WTC11 (cell line): ENCODE results near the gene AKAP3. TPM values are rescaled to one million over a fixed set of nuclear protein-coding genes. Genes with fewer than 3 reads are reported as not detected.
A peak's percentile ranks its signal among the peaks of the same experiment; 100 is the strongest.

Source experiments
- ATAC-seq: fragments of 200-7000 bp; cut with Tn5 transposase; 2 replicates; pipeline ENCODE4 v1.10.0; 2021; ENCODE audit warnings: mild to moderate bottlenecking, moderate library complexity
- CTCF ChIA-PET: fragments of 300-600 bp; sonication (Branson Sonifier 250); formaldehyde crosslinking; loops from one replicate; lab custom pipeline; 2021; ENCODE audit warnings: antibody characterized with exemption; lab: Charles Lee
- POLR2A ChIA-PET: fragments of 350-600 bp; sonication (Branson Sonifier 250); formaldehyde crosslinking; loops from one replicate; lab custom pipeline; 2021; ENCODE audit warnings: antibody characterized with exemption; lab: Charles Lee
- DNase-seq: peaks from one replicate; pipeline ENCODE4 v3.0.0; 2021; ENCODE audit warnings: low spot score
- H3K27ac Mint-ChIP-seq: 2 replicates; pipeline ENCODE4 v1.8.0; 2021; ENCODE audit warnings: mixed read lengths
- H3K27me3 Mint-ChIP-seq: 2 replicates; pipeline ENCODE4 v1.8.0; 2021; ENCODE audit warnings: low read depth, mild to moderate bottlenecking, moderate library complexity, mixed read lengths
- H3K36me3 Mint-ChIP-seq: 2 replicates; pipeline ENCODE4 v1.8.0; 2021; ENCODE audit warnings: mixed read lengths
- H3K4me1 Mint-ChIP-seq: 2 replicates; pipeline ENCODE4 v1.8.0; 2022; ENCODE audit warnings: mixed read lengths
- H3K4me3 Mint-ChIP-seq: 2 replicates; pipeline ENCODE4 v1.8.0; 2021; ENCODE audit warnings: mild to moderate bottlenecking, moderate library complexity, mixed read lengths
- H3K9me3 Mint-ChIP-seq: 2 replicates; pipeline ENCODE4 v1.8.0; 2021; ENCODE audit warnings: mixed read lengths
- AR ChIP-seq: fragments of 250-450 bp; sonication (Bioruptor Pico); IDR thresholded peaks from 2 replicates; pipeline ENCODE4 v1.9.0; 2021; ENCODE audit warnings: mild to moderate bottlenecking
- ATF1 ChIP-seq: sonication (generic); formaldehyde crosslinking; IDR thresholded peaks from 2 replicates; pipeline ENCODE4 v1.8.1; 2023; ENCODE audit warnings: mild to moderate bottlenecking, moderate library complexity, missing genetic modification reagents
- ATF3 ChIP-seq: sonication (generic); formaldehyde crosslinking; conservative IDR thresholded peaks from 2 replicates; pipeline ENCODE4 v1.8.1; 2022; ENCODE audit warnings: mild to moderate bottlenecking, missing genetic modification reagents
- CREB1 ChIP-seq: sonication (generic); formaldehyde crosslinking; IDR thresholded peaks from 2 replicates; pipeline ENCODE4 v1.8.0; 2023; ENCODE audit warnings: mild to moderate bottlenecking, missing genetic modification reagents
- CREM ChIP-seq: sonication (generic); formaldehyde crosslinking; IDR thresholded peaks from 2 replicates; pipeline ENCODE4 v1.8.1; 2022; ENCODE audit warnings: mild to moderate bottlenecking, missing genetic modification reagents, moderate library complexity
- CTCF ChIP-seq: fragments of 200-600 bp; IDR thresholded peaks from 2 replicates; pipeline ENCODE4 v1.8.0; 2022; ENCODE audit warnings: antibody characterized with exemption
- E2F5 ChIP-seq: sonication (generic); formaldehyde crosslinking; IDR thresholded peaks from 2 replicates; pipeline ENCODE4 v1.8.1; 2022; ENCODE audit warnings: mild to moderate bottlenecking, moderate library complexity, missing genetic modification reagents
- FOXK1 ChIP-seq: sonication (generic); formaldehyde crosslinking; IDR thresholded peaks from 2 replicates; pipeline ENCODE4 v1.8.0; 2022; ENCODE audit warnings: mild to moderate bottlenecking, moderate library complexity, missing genetic modification reagents
- FOXP4 ChIP-seq: sonication (generic); formaldehyde crosslinking; IDR thresholded peaks from 2 replicates; pipeline ENCODE4 v1.8.0; 2022; ENCODE audit warnings: mild to moderate bottlenecking, missing genetic modification reagents
- IRF1 ChIP-seq: sonication (generic); formaldehyde crosslinking; IDR thresholded peaks from 2 replicates; pipeline ENCODE4 v1.8.0; 2023; ENCODE audit warnings: missing genetic modification reagents
- KAT7 ChIP-seq: sonication (generic); formaldehyde crosslinking; IDR thresholded peaks from 2 replicates; pipeline ENCODE4 v1.8.1; 2023; ENCODE audit warnings: missing genetic modification reagents, mild to moderate bottlenecking, borderline replicate concordance
- MAX ChIP-seq: sonication (generic); formaldehyde crosslinking; IDR thresholded peaks from 2 replicates; pipeline ENCODE4 v1.8.0; 2022; ENCODE audit warnings: mild to moderate bottlenecking, missing genetic modification reagents
- OVOL2 ChIP-seq: fragments of 250-450 bp; sonication (Bioruptor Pico); IDR thresholded peaks from 2 replicates; pipeline ENCODE4 v1.9.0; 2021; ENCODE audit warnings: mild to moderate bottlenecking, borderline replicate concordance
- STAT6 ChIP-seq: sonication (generic); formaldehyde crosslinking; conservative IDR thresholded peaks from 2 replicates; pipeline ENCODE4 v1.8.1; 2023; ENCODE audit warnings: mild to moderate bottlenecking, low read depth, missing genetic modification reagents, moderate library complexity
- ZMAT4 ChIP-seq: fragments of 250-450 bp; sonication (Bioruptor Pico); IDR thresholded peaks from 2 replicates; pipeline ENCODE4 v1.9.0; 2021; ENCODE audit warnings: mild to moderate bottlenecking
- ZNF121 ChIP-seq: sonication (generic); formaldehyde crosslinking; IDR thresholded peaks from 2 replicates; pipeline ENCODE4 v1.8.0; 2023; ENCODE audit warnings: missing genetic modification reagents
- ZNF219 ChIP-seq: sonication (generic); formaldehyde crosslinking; IDR thresholded peaks from 2 replicates; pipeline ENCODE4 v1.8.0; 2023; ENCODE audit warnings: missing genetic modification reagents, mild to moderate bottlenecking, borderline replicate concordance
- ZNF425 ChIP-seq: fragments of 250-450 bp; sonication (Bioruptor Pico); conservative IDR thresholded peaks from 2 replicates; pipeline ENCODE4 v1.9.0; 2021; ENCODE audit warnings: mild to moderate bottlenecking
- total RNA-seq: library from RNA; stranded (reverse); gene quantifications from 3 replicates; pipeline ENCODE4 v1.2.3, GENCODE V29; 2021

The AKAP3 gene
- total RNA-seq, 1 experiment from 2014 or later, result 1.9 TPM

- peak; percentile 34; the same call in 1 of the 2 replicates for ATAC-seq
- no peak for TF ChIP-seq STAT6 (CRISPR knock-in tag)
- TF ChIP-seq ZNF121, result no peak
- TF ChIP-seq MAX (CRISPR knock-in tag), result no peak
- TF ChIP-seq CREB1, result no peak
- Mint-ChIP-seq H3K27me3 (no peaks in the 10 kb centered on the region), H3K27ac (no peak overlapping the region), H3K4me1 (no peaks in the 10 kb centered on the region), H3K36me3 (peaks cover 60% of the 10 kb centered on the region), H3K9me3 (peaks cover 4% of the 10 kb centered on the region; the same call in 1 of the 2 replicates), H3K4me3 (no peak overlapping the region)
- POLR2A ChIA-PET, result no interaction called here
- CTCF ChIA-PET, result interaction anchor here (1.0 kb wide), 1 partner anchor 9 kb away, joined by 3 read pairs; no protein-coding TSS in a partner anchor
- DNase-seq, result no peak
These were observed 36.5 kb upstream of the AKAP3 start for GRCh38 chr12:4685317-4685716.

GRCh38 chr12:4681732-4682131 lies 32.9 kb upstream of the AKAP3 start:
- H3K27me3 Mint-ChIP-seq, result no peaks in the 10 kb centered on the region
- H3K9me3 Mint-ChIP-seq, result peaks cover 6% of the 10 kb centered on the region
- H3K4me1 Mint-ChIP-seq, result no peaks in the 10 kb centered on the region
- no peak overlapping the region for H3K4me3 Mint-ChIP-seq
- DNase-seq, result no peak
- H3K36me3 Mint-ChIP-seq, result peaks cover 32% of the 10 kb centered on the region
- CTCF ChIA-PET, result no interaction called here
- POLR2A ChIA-PET, result no interaction called here
- no peak overlapping the region for H3K27ac Mint-ChIP-seq
- TF ChIP-seq CREM (CRISPR knock-in tag), result no peak
- no peak for TF ChIP-seq E2F5 (CRISPR knock-in tag)
- no peak for TF ChIP-seq FOXK1 (CRISPR knock-in tag)
- TF ChIP-seq CTCF, result no peak
- TF ChIP-seq ATF1, result no peak
- no peak for TF ChIP-seq IRF1 (CRISPR knock-in tag)
- TF ChIP-seq ZMAT4 (CRISPR knock-in tag), result no peak
- no peak for TF ChIP-seq AR
- no peak for TF ChIP-seq KAT7 (CRISPR knock-in tag)
- TF ChIP-seq ZNF425 (CRISPR knock-in tag), result no peak
- no peak for TF ChIP-seq OVOL2 (CRISPR knock-in tag)
- TF ChIP-seq ATF3, result no peak
- no peak for TF ChIP-seq ZNF219 (CRISPR knock-in tag)
- TF ChIP-seq FOXP4 (CRISPR knock-in tag), result no peak
- no peak for ATAC-seq
